ENCODE measurements around the gene CLTCL1.

CLTCL1 gene

DNA sequence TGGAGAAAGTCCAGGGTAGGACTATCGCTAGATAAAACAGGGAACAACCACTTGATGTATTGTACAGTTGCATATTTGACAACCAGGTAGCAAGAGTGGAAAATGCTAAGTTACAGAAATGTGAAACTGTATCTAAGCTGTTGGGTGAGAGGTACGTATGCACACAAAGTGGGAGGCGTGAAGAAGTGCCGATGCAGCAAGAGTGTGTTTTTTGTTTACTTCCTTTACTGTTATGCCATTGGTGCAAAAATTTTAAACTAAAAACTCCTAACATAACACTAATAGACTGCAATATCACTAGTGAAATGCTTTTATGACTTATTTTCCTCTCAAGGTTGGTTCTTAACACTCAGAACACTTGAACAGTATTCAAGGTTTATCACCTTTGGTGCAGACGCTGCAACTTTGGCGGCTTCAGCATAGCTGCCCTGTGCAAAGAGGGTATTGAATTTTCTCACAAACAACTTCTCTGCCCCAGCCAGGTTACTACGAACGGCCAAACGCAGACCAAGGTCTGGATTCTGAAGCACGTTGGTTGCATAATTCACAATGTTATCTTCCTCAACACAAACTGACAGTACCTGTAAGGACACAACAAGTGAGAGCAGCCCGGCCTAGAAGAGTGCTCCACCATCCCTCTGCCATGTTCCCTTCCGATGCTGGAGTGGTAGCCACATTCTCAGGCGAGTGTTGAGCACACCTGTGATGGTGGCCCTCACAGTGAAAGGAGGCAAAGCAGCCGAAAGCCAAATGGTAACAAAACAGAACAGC is 57.2 kb downstream of the CLTCL1 start:
- Histone ChIP-seq H3K27me3 (ENCODE audit: insufficient read depth, poor library complexity, severe bottlenecking) (no peaks in the 10 kb centered on the region), H3K27ac (replicated peaks) (no peak overlapping the region), H3K4me3 (replicated peaks; ENCODE audit: insufficient read depth, low read length) (no peak overlapping the region)
- no peak for DNase-seq (ENCODE audit: low read depth in 1 of 2, low spot score in 1 of 2)
- TF ChIP-seq, protein P1, sequence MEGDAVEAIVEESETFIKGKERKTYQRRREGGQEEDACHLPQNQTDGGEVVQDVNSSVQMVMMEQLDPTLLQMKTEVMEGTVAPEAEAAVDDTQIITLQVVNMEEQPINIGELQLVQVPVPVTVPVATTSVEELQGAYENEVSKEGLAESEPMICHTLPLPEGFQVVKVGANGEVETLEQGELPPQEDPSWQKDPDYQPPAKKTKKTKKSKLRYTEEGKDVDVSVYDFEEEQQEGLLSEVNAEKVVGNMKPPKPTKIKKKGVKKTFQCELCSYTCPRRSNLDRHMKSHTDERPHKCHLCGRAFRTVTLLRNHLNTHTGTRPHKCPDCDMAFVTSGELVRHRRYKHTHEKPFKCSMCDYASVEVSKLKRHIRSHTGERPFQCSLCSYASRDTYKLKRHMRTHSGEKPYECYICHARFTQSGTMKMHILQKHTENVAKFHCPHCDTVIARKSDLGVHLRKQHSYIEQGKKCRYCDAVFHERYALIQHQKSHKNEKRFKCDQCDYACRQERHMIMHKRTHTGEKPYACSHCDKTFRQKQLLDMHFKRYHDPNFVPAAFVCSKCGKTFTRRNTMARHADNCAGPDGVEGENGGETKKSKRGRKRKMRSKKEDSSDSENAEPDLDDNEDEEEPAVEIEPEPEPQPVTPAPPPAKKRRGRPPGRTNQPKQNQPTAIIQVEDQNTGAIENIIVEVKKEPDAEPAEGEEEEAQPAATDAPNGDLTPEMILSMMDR (IDR thresholded peaks at IDR 0.05; ENCODE audit: insufficient read depth, low read length): no peak
- no peak for TF ChIP-seq SPI1 (IDR thresholded peaks at IDR 0.05; ENCODE audit: borderline replicate concordance, low read depth)

DNA sequence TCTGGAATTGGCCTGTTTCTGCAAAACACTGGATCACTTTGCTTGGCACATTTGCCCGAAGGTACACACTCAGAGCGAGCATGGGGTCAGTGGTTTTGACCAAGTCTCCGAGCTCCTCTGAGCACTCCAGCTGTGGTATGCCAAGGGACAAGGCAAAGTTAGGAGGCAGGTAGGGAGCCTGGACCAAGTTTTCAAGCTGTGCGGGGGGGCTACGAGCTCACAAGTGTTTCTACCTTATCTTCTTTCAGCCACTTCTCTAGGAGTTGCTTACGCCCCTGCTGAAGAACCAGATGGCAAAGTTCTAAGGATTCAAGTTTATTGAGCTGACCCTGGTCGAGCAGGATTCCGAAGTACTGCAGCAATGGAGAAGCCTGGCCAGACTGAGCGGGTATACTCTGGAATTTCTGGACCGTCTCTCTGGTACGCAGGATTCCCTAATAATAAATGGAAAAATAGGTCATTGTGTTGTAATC is 58.3 kb downstream of the CLTCL1 start:
- H3K27ac ChIP-seq (replicated peaks): no peak overlapping the region
- H3K4me3 ChIP-seq (replicated peaks; ENCODE audit: insufficient read depth, low read length): no peak overlapping the region
- TF ChIP-seq SPI1 (IDR thresholded peaks at IDR 0.05; ENCODE audit: borderline replicate concordance, low read depth) (no peak), GABPA (IDR thresholded peaks at IDR 0.05; ENCODE audit: low read depth) (no peak), POLR2AphosphoS5 (IDR thresholded peaks at IDR 0.05; ENCODE audit: low read depth) (no peak)
- TF ChIP-seq, protein P1 (IDR thresholded peaks at IDR 0.05; ENCODE audit: insufficient read depth, low read length): no peak
- TF ChIP-seq, protein P2, sequence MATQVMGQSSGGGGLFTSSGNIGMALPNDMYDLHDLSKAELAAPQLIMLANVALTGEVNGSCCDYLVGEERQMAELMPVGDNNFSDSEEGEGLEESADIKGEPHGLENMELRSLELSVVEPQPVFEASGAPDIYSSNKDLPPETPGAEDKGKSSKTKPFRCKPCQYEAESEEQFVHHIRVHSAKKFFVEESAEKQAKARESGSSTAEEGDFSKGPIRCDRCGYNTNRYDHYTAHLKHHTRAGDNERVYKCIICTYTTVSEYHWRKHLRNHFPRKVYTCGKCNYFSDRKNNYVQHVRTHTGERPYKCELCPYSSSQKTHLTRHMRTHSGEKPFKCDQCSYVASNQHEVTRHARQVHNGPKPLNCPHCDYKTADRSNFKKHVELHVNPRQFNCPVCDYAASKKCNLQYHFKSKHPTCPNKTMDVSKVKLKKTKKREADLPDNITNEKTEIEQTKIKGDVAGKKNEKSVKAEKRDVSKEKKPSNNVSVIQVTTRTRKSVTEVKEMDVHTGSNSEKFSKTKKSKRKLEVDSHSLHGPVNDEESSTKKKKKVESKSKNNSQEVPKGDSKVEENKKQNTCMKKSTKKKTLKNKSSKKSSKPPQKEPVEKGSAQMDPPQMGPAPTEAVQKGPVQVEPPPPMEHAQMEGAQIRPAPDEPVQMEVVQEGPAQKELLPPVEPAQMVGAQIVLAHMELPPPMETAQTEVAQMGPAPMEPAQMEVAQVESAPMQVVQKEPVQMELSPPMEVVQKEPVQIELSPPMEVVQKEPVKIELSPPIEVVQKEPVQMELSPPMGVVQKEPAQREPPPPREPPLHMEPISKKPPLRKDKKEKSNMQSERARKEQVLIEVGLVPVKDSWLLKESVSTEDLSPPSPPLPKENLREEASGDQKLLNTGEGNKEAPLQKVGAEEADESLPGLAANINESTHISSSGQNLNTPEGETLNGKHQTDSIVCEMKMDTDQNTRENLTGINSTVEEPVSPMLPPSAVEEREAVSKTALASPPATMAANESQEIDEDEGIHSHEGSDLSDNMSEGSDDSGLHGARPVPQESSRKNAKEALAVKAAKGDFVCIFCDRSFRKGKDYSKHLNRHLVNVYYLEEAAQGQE (IDR thresholded peaks at IDR 0.05; ENCODE audit: insufficient replicate concordance, low read depth): no peak
- H3K27me3 ChIP-seq (ENCODE audit: insufficient read depth, poor library complexity, severe bottlenecking): no peaks in the 10 kb centered on the region
- DNase-seq (ENCODE audit: low read depth in 1 of 2, low spot score in 1 of 2): no peak

DNA sequence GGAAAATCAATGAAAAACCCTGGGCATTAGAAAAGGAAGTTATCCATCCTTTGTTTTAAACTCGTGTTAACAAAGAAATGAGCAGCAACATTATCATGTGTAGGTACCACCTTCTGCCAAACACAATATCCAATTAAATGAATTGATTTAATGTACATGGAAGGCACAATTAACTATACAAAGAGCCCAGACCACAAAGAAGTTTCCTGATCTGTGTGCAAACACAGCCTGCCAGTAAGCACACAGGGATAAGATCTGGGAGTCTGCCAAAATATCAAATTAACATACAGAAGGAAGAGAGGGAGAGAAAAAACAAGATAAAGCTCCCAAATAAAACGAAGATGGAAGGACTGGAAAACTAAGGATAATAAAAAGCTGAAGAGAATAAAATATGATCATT is 58.9 kb downstream of the CLTCL1 start:
- H3K27ac ChIP-seq (replicated peaks): no peak overlapping the region
- DNase-seq (ENCODE audit: low read depth in 1 of 2, low spot score in 1 of 2): no peak
- TF ChIP-seq POLR2AphosphoS5 (IDR thresholded peaks at IDR 0.05; ENCODE audit: low read depth): no peak
- TF ChIP-seq, protein P1 (IDR thresholded peaks at IDR 0.05; ENCODE audit: insufficient read depth, low read length): no peak
- TF ChIP-seq GABPA (IDR thresholded peaks at IDR 0.05; ENCODE audit: low read depth): no peak
- TF ChIP-seq, protein P2 (IDR thresholded peaks at IDR 0.05; ENCODE audit: insufficient replicate concordance, low read depth): no peak
- TF ChIP-seq SPI1 (IDR thresholded peaks at IDR 0.05; ENCODE audit: borderline replicate concordance, low read depth): no peak
- H3K27me3 ChIP-seq (ENCODE audit: insufficient read depth, poor library complexity, severe bottlenecking): no peaks in the 10 kb centered on the region
- H3K4me3 ChIP-seq (replicated peaks; ENCODE audit: insufficient read depth, low read length): no peak overlapping the region
